Ascending aorta (tissue), 2 donors: Measurements from ENCODE around the gene LRRN3. TPM values are rescaled to one million over a fixed set of nuclear protein-coding genes. Genes with fewer than 3 reads are reported as not detected.

Experiments used
- DNase-seq, 2 donors: peaks; one replicate each; pipeline ENCODE4 v3.0.0-alpha.2; 2019; ENCODE audit warnings: low spot score in 2 of 2
- H3K27ac ChIP-seq, 2 donors: fragments of 200-600 bp; sonication (generic); one replicate each; pipeline ENCODE4 v1.5.1; 2016 to 2017; ENCODE audit warnings: mild to moderate bottlenecking in 1 of 2
- H3K27me3 ChIP-seq: fragments of 200-600 bp; sonication (generic); one replicate; pipeline ENCODE4 v1.5.1; 2017
- H3K36me3 ChIP-seq, 2 donors: fragments of 200-600 bp; sonication (generic); one replicate each; pipeline ENCODE4 v1.5.1; 2016
- H3K4me1 ChIP-seq, 2 donors: fragments of 200-600 bp; sonication (generic); one replicate each; pipeline ENCODE4 v1.5.1; 2016 to 2017; ENCODE audit warnings: mild to moderate bottlenecking in 1 of 2
- H3K4me3 ChIP-seq, 2 donors: fragments of 200-600 bp; sonication (generic); one replicate each; pipeline ENCODE4 v1.5.1; 2016 to 2017; ENCODE audit warnings: mild to moderate bottlenecking in 1 of 2
- H3K9me3 ChIP-seq, 2 donors: fragments of 200-600 bp; sonication (generic); one replicate each; pipeline ENCODE4 v1.5.1; 2016
- CTCF ChIP-seq, 3 experiments: fragments of 200-600 bp in 2 of 3; fragments of 450-650 bp in 1 of 3; sonication (generic) in 2 of 3; IDR thresholded peaks; one replicate each; pipeline ENCODE4 v1.5.1; 2016 to 2019; ENCODE audit warnings: antibody characterized with exemption in 3 of 3, mild to moderate bottlenecking in 1 of 3, moderate library complexity in 1 of 3
- intact Hi-C: fragments of 100-400 bp; cut with DNase I; formaldehyde crosslinking; loops from one replicate; pipeline ENCODE4 v1.15.1; 2023
- total RNA-seq: library from RNA; depleted of rRNA; stranded (reverse); fragments of >200 nt; gene quantifications from one replicate; pipeline ENCODE4 v1.1.0, GENCODE V29; 2016

Gene LRRN3
- total RNA-seq, 1 donor from 2014 or later, result 1.7 TPM

- peaks cover 4 to 28% of the 10 kb centered on the region in 2 donors for H3K4me1 ChIP-seq
- no peaks in the 10 kb centered on the region for H3K9me3 ChIP-seq
- no peak for TF ChIP-seq CTCF (IDR thresholded peaks at IDR 0.05)
- H3K27ac ChIP-seq, result peak overlapping the region; percentile 82 to 84
- H3K36me3 ChIP-seq, result no peaks in the 10 kb centered on the region
- peak overlapping the region in 1 of 2 donors; percentile 6 for H3K4me3 ChIP-seq
- no peaks in the 10 kb centered on the region for H3K27me3 ChIP-seq
- intact Hi-C loops, result loop anchor here (5.0 kb wide), 1 partner anchor 425 kb away; the partner anchor contains the start of gene IMMP2L
- DNase-seq, result no peak
These were observed 46.6 kb downstream of the LRRN3 start for GRCh38 chr7:111137296-111138192.

- Histone ChIP-seq H3K4me1 (peaks cover 4 to 28% of the 10 kb centered on the region in 2 donors), H3K36me3 (no peaks in the 10 kb centered on the region), H3K27me3 (no peaks in the 10 kb centered on the region), H3K4me3 (peak overlapping the region in 1 of 2 donors; percentile 6), H3K27ac (peak overlapping the region; percentile 82 to 84), H3K9me3 (no peaks in the 10 kb centered on the region)
- intact Hi-C loops, result loop anchor here (5.0 kb wide), 1 partner anchor 424 kb away; the partner anchor contains the start of gene IMMP2L
- no peak for TF ChIP-seq CTCF (IDR thresholded peaks at IDR 0.05)
- peak; percentile 44 to 79 for DNase-seq
These were observed 47.3 kb downstream of the LRRN3 start for GRCh38 chr7:111138193-111138569.

GRCh38 chr7:111138586-111138985, 47.7 kb downstream of the LRRN3 start:
- peak overlapping the region; percentile 82 to 84 for H3K27ac ChIP-seq

GRCh38 chr7:111140091-111140865, 49.4 kb downstream of the LRRN3 start:
- no peak for TF ChIP-seq CTCF (IDR thresholded peaks at IDR 0.05)
- Histone ChIP-seq H3K4me3 (no peak overlapping the region), H3K9me3 (no peaks in the 10 kb centered on the region), H3K36me3 (no peaks in the 10 kb centered on the region), H3K27me3 (no peaks in the 10 kb centered on the region), H3K27ac (peak overlapping the region; percentile 15 to 84), H3K4me1 (peaks cover 4 to 28% of the 10 kb centered on the region in 2 donors)
- no peak for DNase-seq
- intact Hi-C loops, result no loop called here

More at GRCh38 chr7:111138586-111138985, 47.7 kb downstream of the LRRN3 start:
- H3K4me1 ChIP-seq, result peaks cover 4 to 28% of the 10 kb centered on the region in 2 donors
- H3K27me3 ChIP-seq, result no peaks in the 10 kb centered on the region
- TF ChIP-seq CTCF (IDR thresholded peaks at IDR 0.05), result no peak
- intact Hi-C loops, result loop anchor here (5.0 kb wide), 1 partner anchor 424 kb away; the partner anchor contains the start of gene IMMP2L
- H3K9me3 ChIP-seq, result no peaks in the 10 kb centered on the region
- peak overlapping the region in 1 of 2 donors; percentile 20 for H3K4me3 ChIP-seq
- DNase-seq, result no peak
- no peaks in the 10 kb centered on the region for H3K36me3 ChIP-seq

GRCh38 chr7:111145472-111145871, 54.5 kb downstream of the LRRN3 start:
- no peaks in the 10 kb centered on the region for H3K27me3 ChIP-seq
- no peaks in the 10 kb centered on the region for H3K36me3 ChIP-seq
- no peak overlapping the region for H3K27ac ChIP-seq
- no peak overlapping the region for H3K4me3 ChIP-seq
- intact Hi-C loops, result no loop called here
- peaks cover 0 to 9% of the 10 kb centered on the region in 2 donors for H3K4me1 ChIP-seq
- TF ChIP-seq CTCF (IDR thresholded peaks at IDR 0.05), result no peak
- DNase-seq, result no peak
- no peaks in the 10 kb centered on the region for H3K9me3 ChIP-seq
